MG63 (cell line): ENCODE measurements around the gene SMCP. TPM values are rescaled to one million over a fixed set of nuclear protein-coding genes. Genes with fewer than 3 reads are reported as not detected.

ENCODE experiments used
- DNase-seq: peaks from one replicate; pipeline ENCODE4 v3.0.0-alpha.2; 2020
- H3K27me3 ChIP-seq: fragments of 250-450 bp; sonication (Bioruptor Pico); 2 replicates; pipeline ENCODE4 v1.5.1; 2020; ENCODE audit warnings: mild to moderate bottlenecking, moderate library complexity
- H3K36me3 ChIP-seq: fragments of 250-450 bp; sonication (Bioruptor Pico); 2 replicates; pipeline ENCODE4 v1.5.1; 2020; ENCODE audit warnings: mild to moderate bottlenecking, moderate library complexity
- H3K4me3 ChIP-seq: fragments of 250-450 bp; sonication (Bioruptor Pico); 2 replicates; pipeline ENCODE4 v1.5.1; 2020; ENCODE audit warnings: mild to moderate bottlenecking, moderate library complexity
- H3K9me3 ChIP-seq: fragments of 250-450 bp; sonication (Bioruptor Pico); 2 replicates; pipeline ENCODE4 v1.5.1; 2020; ENCODE audit warnings: mild to moderate bottlenecking, moderate library complexity
- total RNA-seq: library from RNA; depleted of rRNA; stranded (reverse); fragments of >200 nt; shearing (Covaris generic); gene quantifications from 2 replicates; pipeline ENCODE4 v1.2.3, GENCODE V29; 2014; ENCODE audit warnings: low replicate concordance; rRNA removed

The SMCP gene
- total RNA-seq, 1 experiment from 2014 or later, result not detected

DNA sequence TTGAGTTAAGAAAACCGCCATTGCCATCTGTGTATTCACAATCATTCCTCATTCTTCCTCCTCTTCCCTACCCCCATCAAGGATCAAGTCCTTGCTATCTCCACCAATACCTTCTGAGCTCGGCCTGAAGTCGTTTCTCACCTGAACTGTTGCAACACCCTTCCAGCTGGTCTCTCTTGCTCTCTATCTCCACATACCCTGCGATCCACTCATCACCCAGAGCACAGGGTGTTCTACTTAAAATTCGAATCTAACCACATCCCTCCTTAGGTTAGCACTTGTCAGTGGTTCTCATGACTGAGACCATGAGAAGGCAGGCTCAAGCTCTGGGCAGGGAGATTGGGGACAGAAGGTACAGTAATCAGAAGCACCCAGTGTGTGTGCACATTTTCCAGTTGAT lies 34.8 kb downstream of the SMCP start:
- Histone ChIP-seq H3K27me3 (no peaks in the 10 kb centered on the region), H3K9me3 (peaks cover 8% of the 10 kb centered on the region; the same call in 1 of the 2 replicates), H3K36me3 (no peaks in the 10 kb centered on the region), H3K4me3 (no peak overlapping the region)
- no peak for DNase-seq

DNA sequence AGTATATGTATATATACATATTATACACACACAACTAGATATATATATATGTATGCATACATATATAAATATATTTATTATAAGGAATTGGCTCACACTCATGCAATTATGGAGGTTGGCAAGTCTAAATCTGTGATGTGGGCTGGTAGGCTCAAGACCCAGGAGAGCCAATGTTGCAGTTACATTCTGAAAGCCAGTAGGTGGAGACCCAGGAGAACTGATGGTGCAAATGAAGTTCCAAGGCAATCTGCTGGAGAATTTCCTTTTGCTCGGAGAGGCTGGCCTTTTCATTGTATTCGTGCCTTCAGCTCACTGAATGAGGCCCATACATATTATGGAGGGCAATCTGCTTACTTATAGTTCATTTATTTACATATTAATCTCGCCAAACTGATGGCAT lies 39.7 kb downstream of the SMCP start:
- no peak for DNase-seq
- Histone ChIP-seq H3K36me3 (no peaks in the 10 kb centered on the region), H3K4me3 (no peak overlapping the region), H3K9me3 (peaks cover 8% of the 10 kb centered on the region; the same call in 1 of the 2 replicates), H3K27me3 (no peaks in the 10 kb centered on the region)

DNA sequence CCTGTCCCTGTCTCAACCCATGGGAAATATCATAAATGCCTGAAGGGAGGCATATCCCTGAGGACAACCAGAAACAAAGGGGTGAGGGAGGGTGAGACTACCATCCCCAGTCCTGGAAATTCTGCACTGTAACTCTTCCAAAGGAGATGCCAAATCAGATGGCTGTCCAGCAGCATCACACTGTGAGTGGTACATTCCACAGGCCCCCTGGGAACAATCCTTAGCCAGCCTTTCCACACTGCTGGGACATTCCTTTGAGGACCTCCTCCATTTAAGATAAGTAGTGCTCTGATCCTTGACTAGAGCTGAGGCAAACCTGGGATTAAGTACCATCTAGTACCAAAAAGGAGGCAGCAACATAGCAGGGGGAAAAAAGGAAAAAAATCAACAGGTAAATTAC lies 40.9 kb downstream of the SMCP start:
- H3K9me3 ChIP-seq, result peaks cover 8% of the 10 kb centered on the region; the same call in 1 of the 2 replicates
- no peaks in the 10 kb centered on the region for H3K36me3 ChIP-seq
- H3K27me3 ChIP-seq, result no peaks in the 10 kb centered on the region
- no peak for DNase-seq
- H3K4me3 ChIP-seq, result no peak overlapping the region

DNA sequence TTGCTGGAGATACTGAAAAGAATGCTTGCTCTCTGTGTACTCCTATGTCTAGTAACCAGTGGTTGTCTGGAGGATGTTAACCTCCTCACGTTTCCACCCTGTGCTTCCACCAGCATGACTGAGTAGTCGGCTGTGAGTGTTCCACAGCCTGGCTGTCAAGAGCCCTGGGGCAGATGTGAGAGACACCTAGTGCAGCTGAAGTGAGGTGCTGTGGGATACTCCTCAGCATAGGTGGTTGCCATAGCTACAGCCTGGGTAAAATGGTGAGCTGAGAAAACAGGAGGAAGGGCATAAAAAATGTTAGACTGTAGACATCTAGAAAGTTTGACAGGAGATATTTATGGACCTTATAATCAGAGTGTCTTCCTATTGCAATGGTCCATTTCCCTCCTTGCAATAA lies 46.1 kb downstream of the SMCP start:
- Histone ChIP-seq H3K9me3 (no peaks in the 10 kb centered on the region), H3K4me3 (no peak overlapping the region), H3K27me3 (no peaks in the 10 kb centered on the region), H3K36me3 (no peaks in the 10 kb centered on the region)
- DNase-seq, result no peak

DNA sequence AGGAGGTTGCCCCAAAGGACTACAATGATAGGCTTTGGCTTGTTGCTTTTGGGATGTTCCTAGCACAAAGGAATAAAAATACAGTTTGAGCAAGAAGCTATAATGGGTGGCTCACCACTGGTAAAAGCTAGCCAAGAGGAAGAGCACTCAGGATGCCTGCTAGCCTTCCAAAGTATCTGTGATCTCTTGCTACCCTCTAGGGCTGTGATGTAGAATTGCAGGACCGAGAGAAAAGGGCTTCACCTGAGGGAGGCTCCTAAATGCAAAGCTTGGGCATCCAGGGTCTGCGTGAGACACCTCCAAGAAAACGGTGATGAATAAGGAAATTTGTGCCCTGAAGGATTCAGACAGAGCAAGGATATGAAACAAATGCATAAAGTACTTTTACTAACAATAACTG lies 48.0 kb downstream of the SMCP start:
- no peaks in the 10 kb centered on the region for H3K36me3 ChIP-seq
- H3K9me3 ChIP-seq, result no peaks in the 10 kb centered on the region
- H3K4me3 ChIP-seq, result no peak overlapping the region
- H3K27me3 ChIP-seq, result peaks cover 2% of the 10 kb centered on the region; the same call in 1 of the 2 replicates
- peak; percentile 23 for DNase-seq

DNA sequence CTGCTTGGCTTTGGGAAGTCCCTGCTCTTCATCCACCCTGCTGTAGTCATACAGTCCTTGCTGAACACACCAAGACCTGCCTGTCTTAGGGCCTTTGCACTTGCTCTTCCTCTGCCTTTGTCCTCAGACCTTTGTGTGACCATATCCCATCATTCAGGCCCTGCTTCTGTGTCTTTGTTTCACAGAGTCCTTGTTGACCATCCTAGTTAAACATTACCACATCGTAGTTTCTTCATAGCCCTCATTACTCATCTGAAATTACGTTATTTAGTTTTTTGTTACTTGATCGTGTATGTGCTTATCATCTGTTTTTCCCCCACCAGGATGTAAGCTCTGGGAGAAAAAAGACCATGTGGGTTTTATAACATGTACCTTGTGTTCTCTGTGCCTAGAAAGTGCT lies 50.5 kb downstream of the SMCP start:
- Histone ChIP-seq H3K4me3 (no peak overlapping the region), H3K27me3 (peaks cover 4% of the 10 kb centered on the region; the same call in 1 of the 2 replicates), H3K36me3 (no peaks in the 10 kb centered on the region), H3K9me3 (no peaks in the 10 kb centered on the region)
- DNase-seq, result no peak

DNA sequence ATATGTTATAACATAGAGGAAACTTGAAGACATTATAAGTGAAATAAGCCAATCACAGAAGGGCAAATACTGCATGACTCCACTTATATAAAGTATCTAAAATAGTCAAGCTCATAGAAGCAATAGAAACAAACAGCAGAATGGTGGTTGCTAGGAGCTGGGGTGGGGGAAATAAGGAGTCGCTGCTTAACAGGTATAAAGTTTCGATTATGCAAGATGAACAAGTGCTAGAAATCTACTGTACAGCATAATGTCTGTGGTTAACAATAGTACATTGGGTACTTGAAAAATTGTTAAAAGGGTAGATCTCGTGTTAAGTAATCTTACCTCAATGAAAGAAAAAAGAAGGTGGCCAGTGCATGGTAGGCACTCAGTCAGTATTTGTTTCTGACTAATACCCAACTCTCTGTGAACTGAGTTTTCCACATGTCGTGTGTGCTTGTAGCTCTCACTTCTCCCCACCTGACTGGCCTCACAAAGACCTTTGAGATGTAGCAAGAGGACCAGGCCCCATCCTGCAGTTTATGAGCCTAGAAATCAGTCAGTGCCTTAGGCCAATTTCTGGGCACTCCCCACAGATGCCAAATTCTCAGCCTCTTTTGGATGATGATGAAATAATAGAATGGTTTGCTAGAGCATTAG lies 54.2 kb downstream of the SMCP start:
- no peak for DNase-seq
- Histone ChIP-seq H3K9me3 (no peaks in the 10 kb centered on the region), H3K27me3 (peaks cover 4% of the 10 kb centered on the region; the same call in 1 of the 2 replicates), H3K36me3 (no peaks in the 10 kb centered on the region), H3K4me3 (no peak overlapping the region)

DNA sequence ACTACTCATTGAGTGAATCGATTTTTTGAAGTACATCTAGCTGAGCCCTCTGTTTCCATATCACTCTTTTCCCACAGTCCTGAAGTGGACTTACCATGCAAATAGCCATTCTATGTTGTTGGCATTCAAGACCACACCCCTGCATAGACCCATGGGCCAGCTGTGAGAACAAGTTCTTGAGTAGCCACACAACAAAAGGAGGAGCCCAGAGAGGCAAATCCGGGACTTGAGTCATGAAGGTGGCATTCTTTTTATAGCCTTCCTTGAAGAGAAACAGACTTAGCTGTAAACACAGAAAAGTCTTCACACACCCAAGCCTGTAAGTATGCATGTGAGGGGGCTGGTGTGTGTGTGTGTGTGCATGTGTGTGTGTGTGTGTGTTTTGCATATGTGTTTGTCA lies 55.1 kb downstream of the SMCP start:
- Histone ChIP-seq H3K9me3 (no peaks in the 10 kb centered on the region), H3K36me3 (no peaks in the 10 kb centered on the region), H3K4me3 (no peak overlapping the region), H3K27me3 (peaks cover 4% of the 10 kb centered on the region; the same call in 1 of the 2 replicates)
- no peak for DNase-seq

Other genes with a start within 250 kb of the SMCP start
- gene LCE2D, start 214.9 kb upstream of the SMCP start, total RNA-seq, result not detected in 2 replicates
- not detected in 2 replicates for gene LCE2C, start 203.0 kb upstream of the SMCP start, total RNA-seq
- gene LCE2B, start 192.2 kb upstream of the SMCP start, total RNA-seq, result not detected in 2 replicates
- not detected in 2 replicates for gene LCE2A, start 180.0 kb upstream of the SMCP start, total RNA-seq
- not detected in 2 replicates for gene LCE4A, start 170.2 kb upstream of the SMCP start, total RNA-seq
- gene KPRP, start 120.3 kb upstream of the SMCP start, total RNA-seq, result not detected in 2 replicates
- gene LCE1F, start 103.2 kb upstream of the SMCP start, total RNA-seq, result not detected in 2 replicates
- gene LCE1E, start 92.1 kb upstream of the SMCP start, total RNA-seq, result not detected in 2 replicates
- not detected in 2 replicates for gene LCE1D, start 81.6 kb upstream of the SMCP start, total RNA-seq
- gene LCE1C, start 71.7 kb upstream of the SMCP start, total RNA-seq, result not detected in 2 replicates
- gene LCE1B, start 66.4 kb upstream of the SMCP start, total RNA-seq, result not detected in 2 replicates
- gene LCE1A, start 50.8 kb upstream of the SMCP start, total RNA-seq, result not detected in 2 replicates
- gene LCE6A, start 35.5 kb upstream of the SMCP start, total RNA-seq, result not detected in 2 replicates
- not detected in 2 replicates for gene LCE7A, start 18.3 kb upstream of the SMCP start, total RNA-seq
- not detected in 2 replicates for gene IVL, start 30.2 kb downstream of the SMCP start, total RNA-seq
- gene SPRR5, start 68.9 kb downstream of the SMCP start, total RNA-seq, result not detected in 2 replicates
- not detected in 2 replicates for gene SPRR4, start 92.3 kb downstream of the SMCP start, total RNA-seq
- not detected in 2 replicates for gene SPRR1A, start 105.8 kb downstream of the SMCP start, total RNA-seq
- not detected in 2 replicates for gene SPRR3, start 123.4 kb downstream of the SMCP start, total RNA-seq
- gene SPRR1B, start 152.9 kb downstream of the SMCP start, total RNA-seq, result not detected in 2 replicates
- gene SPRR2D, start 162.8 kb downstream of the SMCP start, total RNA-seq, result not detected in 2 replicates
- gene SPRR2A, start 179.2 kb downstream of the SMCP start, total RNA-seq, result not detected in 2 replicates
- gene SPRR2B, start 193.3 kb downstream of the SMCP start, total RNA-seq, result not detected in 2 replicates
- not detected in 2 replicates for gene SPRR2E, start 216.2 kb downstream of the SMCP start, total RNA-seq
- gene SPRR2F, start 235.2 kb downstream of the SMCP start, total RNA-seq, result not detected in 2 replicates